Breast epithelium (tissue), 4 donors: ENCODE measurements around the gene FHOD3. TPM values are rescaled to one million over a fixed set of nuclear protein-coding genes. Genes with fewer than 3 reads are reported as not detected.

Source experiments
- DNase-seq, 2 donors: peaks; one replicate each; pipeline ENCODE4 v3.0.0-alpha.2; 2019; ENCODE audit warnings: low spot score in 2 of 2
- H3K27ac ChIP-seq, 2 donors: fragments of 200-600 bp; sonication (generic) in 1 of 2; one replicate each; pipeline ENCODE4 v1.5.1; 2016 to 2019; ENCODE audit warnings: mild to moderate bottlenecking in 1 of 2
- H3K27me3 ChIP-seq, 2 donors: fragments of 200-600 bp; sonication (generic) in 1 of 2; one replicate each; pipeline versions ENCODE4 v1.5.1 to v1.6.0; 2017 to 2019; ENCODE audit warnings: control low read depth in 1 of 2, mild to moderate bottlenecking in 1 of 2
- H3K36me3 ChIP-seq: fragments of 200-600 bp; one replicate; pipeline ENCODE4 v1.5.1; 2019
- H3K4me1 ChIP-seq, 2 donors: fragments of 200-600 bp; sonication (generic); one replicate each; pipeline ENCODE4 v1.5.1; 2016 to 2019; ENCODE audit warnings: control low read depth in 1 of 2
- H3K4me3 ChIP-seq, 3 donors: fragments of 200-600 bp; sonication (generic); 1 replicate in 2 of 3; 2 replicates in 1 of 3; pipeline ENCODE4 v1.5.1; 2016 to 2019; ENCODE audit warnings: mild to moderate bottlenecking in 3 of 3, moderate library complexity in 2 of 3
- H3K9me3 ChIP-seq, 2 donors: fragments of 200-600 bp; sonication (generic) in 1 of 2; one replicate each; pipeline ENCODE4 v1.5.1; 2016 to 2019; ENCODE audit warnings: control low read depth in 1 of 2
- CTCF ChIP-seq, 3 donors: fragments of 450-650 bp; IDR thresholded peaks; one replicate each; pipeline ENCODE4 v1.5.1; 2016 to 2017; ENCODE audit warnings: antibody characterized with exemption in 3 of 3, mild to moderate bottlenecking in 3 of 3, moderate library complexity in 3 of 3
- POLR2A ChIP-seq: fragments of 450-650 bp; IDR thresholded peaks from one replicate; pipeline ENCODE4 v1.6.1; 2016; ENCODE audit warnings: antibody characterized with exemption, mild to moderate bottlenecking, moderate library complexity
- POLR2AphosphoS5 ChIP-seq, 3 donors: sonication (generic); formaldehyde crosslinking; IDR thresholded peaks; one replicate each; pipeline ENCODE4 v1.6.1; 2017; ENCODE audit warnings: antibody characterized with exemption in 3 of 3
- intact Hi-C: fragments of 100-400 bp; cut with DNase I; formaldehyde crosslinking; loops from one replicate; pipeline ENCODE4 v1.15.1; 2023; ENCODE audit warnings: low total_unique reads
- total RNA-seq, 3 donors: library from RNA; depleted of rRNA; stranded (reverse); fragments of >200 nt; gene quantifications; one replicate each; pipeline ENCODE4 v1.1.0, GENCODE V29; 2016

Gene FHOD3
- total RNA-seq, 3 donors from 2014 or later: 1.9 to 13.1 (median 13.0) TPM

- TF ChIP-seq CTCF (IDR thresholded peaks at IDR 0.05) (no peak), POLR2A (no peak), POLR2AphosphoS5 (IDR thresholded peaks at IDR 0.05) (no peak)
- Histone ChIP-seq H3K27me3 (no peaks in the 10 kb centered on the region), H3K27ac (no peak overlapping the region), H3K4me3 (no peak overlapping the region), H3K36me3 (no peaks in the 10 kb centered on the region), H3K9me3 (no peaks in the 10 kb centered on the region), H3K4me1 (no peaks in the 10 kb centered on the region)
- intact Hi-C loops: no loop called here
- no peak for DNase-seq
Measured at GRCh38 chr18:36358141-36358540, 60.6 kb downstream of the FHOD3 start.

DNA sequence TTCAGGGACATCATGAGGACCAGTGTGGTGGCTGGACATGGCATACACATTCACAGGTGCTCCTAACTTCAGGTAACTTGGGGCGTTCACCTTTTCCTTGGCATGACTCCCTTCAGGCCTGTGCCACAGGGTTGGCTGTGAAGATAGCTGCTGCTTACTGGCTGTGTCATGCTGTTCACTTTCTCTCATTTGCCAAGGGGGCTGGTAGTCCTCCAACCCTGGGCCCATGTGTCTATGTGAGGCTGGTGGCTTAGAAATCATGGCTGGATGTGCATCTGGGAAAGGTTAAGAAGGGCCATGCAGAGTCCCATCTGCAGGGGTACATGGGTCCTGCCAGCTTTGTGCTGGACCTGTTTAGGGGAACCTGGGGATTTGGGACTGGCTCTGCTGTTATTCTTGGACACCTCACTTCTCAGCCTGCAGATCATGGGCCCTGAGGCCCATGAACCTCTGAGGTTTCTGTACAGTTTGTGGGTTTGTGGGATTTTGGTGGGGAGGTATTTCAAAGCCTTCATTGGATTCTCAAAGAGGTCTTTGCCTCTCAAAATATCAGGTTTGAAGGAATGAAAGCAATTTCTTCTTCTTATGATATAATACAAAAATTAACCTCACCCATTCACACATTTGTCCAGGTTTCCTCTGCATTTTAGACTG is 62.9 kb downstream of the FHOD3 start:
- H3K9me3 ChIP-seq: no peaks in the 10 kb centered on the region
- H3K4me1 ChIP-seq: no peaks in the 10 kb centered on the region
- no peaks in the 10 kb centered on the region for H3K27me3 ChIP-seq
- intact Hi-C loops: no loop called here
- no peaks in the 10 kb centered on the region for H3K36me3 ChIP-seq
- DNase-seq: no peak
- H3K4me3 ChIP-seq: no peak overlapping the region
- H3K27ac ChIP-seq: no peak overlapping the region
- TF ChIP-seq CTCF (IDR thresholded peaks at IDR 0.05): no peak
- no peak for TF ChIP-seq POLR2A
- no peak for TF ChIP-seq POLR2AphosphoS5 (IDR thresholded peaks at IDR 0.05)

- H3K4me1 ChIP-seq: no peaks in the 10 kb centered on the region
- H3K27ac ChIP-seq: no peak overlapping the region
- H3K27me3 ChIP-seq: no peaks in the 10 kb centered on the region
- H3K9me3 ChIP-seq: no peaks in the 10 kb centered on the region
- H3K4me3 ChIP-seq: no peak overlapping the region
- TF ChIP-seq POLR2AphosphoS5 (IDR thresholded peaks at IDR 0.05): no peak
- intact Hi-C loops: no loop called here
- no peak for DNase-seq
- H3K36me3 ChIP-seq: no peaks in the 10 kb centered on the region
Measured at GRCh38 chr18:36364911-36365624, 67.6 kb downstream of the FHOD3 start.

- H3K27me3 ChIP-seq: no peaks in the 10 kb centered on the region
- no peak overlapping the region for H3K4me3 ChIP-seq
- H3K36me3 ChIP-seq: no peaks in the 10 kb centered on the region
- no peak for DNase-seq
- H3K27ac ChIP-seq: no peak overlapping the region
- intact Hi-C loops: no loop called here
- TF ChIP-seq POLR2A (no peak), CTCF (IDR thresholded peaks at IDR 0.05) (no peak), POLR2AphosphoS5 (IDR thresholded peaks at IDR 0.05) (no peak)
- H3K4me1 ChIP-seq: no peaks in the 10 kb centered on the region
- no peaks in the 10 kb centered on the region for H3K9me3 ChIP-seq
Measured at GRCh38 chr18:36365836-36366775, 68.6 kb downstream of the FHOD3 start.

DNA sequence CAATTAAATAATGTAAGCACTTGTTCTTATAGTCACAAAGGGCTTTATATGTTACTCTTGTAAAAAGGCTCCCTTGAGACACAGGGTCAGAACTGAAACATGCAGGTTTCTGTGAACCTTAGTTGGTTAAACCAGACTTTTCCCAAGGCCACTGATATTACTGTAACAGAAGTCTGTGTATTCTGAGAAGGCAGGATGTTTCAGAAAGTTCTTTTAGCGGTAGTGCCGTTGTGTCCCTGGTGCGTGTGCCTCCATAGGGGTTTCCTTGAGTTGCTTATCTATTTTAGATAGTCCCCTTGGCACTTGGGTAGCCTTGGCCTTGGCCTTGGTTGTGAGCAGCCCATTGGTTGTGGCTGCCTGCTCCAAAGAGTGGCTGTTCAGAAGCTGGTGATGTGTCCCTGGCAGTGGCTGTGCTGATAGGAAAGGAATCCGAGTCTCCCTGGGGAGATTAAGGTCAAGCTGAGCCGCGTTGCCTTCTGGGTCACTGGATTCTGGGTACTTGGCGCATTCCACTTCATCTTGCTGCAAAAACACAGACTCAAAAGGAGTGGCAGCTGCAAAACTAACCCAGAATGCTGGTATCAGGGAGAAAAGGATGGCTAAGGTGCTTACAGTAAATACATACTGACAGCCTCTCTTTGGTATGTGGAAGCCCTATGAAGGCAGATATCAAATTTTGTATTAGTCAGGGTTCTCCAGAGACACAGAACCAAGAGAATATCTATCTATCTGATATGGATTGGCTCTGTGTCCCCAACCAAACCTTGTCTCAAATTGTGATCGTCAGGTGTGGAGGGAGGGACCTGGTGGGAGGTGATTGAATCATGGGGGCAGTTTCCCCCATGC is 69.7 kb downstream of the FHOD3 start:
- DNase-seq: no peak
- TF ChIP-seq POLR2AphosphoS5 (IDR thresholded peaks at IDR 0.05): no peak
- TF ChIP-seq POLR2A: no peak
- no peak for TF ChIP-seq CTCF (IDR thresholded peaks at IDR 0.05)
- Histone ChIP-seq H3K4me1 (no peaks in the 10 kb centered on the region), H3K27ac (no peak overlapping the region), H3K4me3 (no peak overlapping the region), H3K27me3 (no peaks in the 10 kb centered on the region), H3K9me3 (no peaks in the 10 kb centered on the region), H3K36me3 (no peaks in the 10 kb centered on the region)
- intact Hi-C loops: no loop called here
